DMS153 treated with DMSO at 0.1 percent for 48 hours (cell line): Measurements from ENCODE around the gene AKR1C2.
"Not testable (repeated sequence)": the region's sequence is repeated elsewhere in the genome, so short reads cannot be mapped to it uniquely, and the experiment has no call there.

Experiments used
- DNase-seq: peaks from one replicate; lab custom pipeline; 2025; ENCODE audit not compliant: unreplicated experiment; lab: John Stamatoyannopoulos, UW

The AKR1C2 gene

GRCh38 chr10:4990217-4990616 is 13.4 kb downstream of the AKR1C2 start:
- DNase-seq, result no peak

- DNase-seq, result not testable (repeated sequence)
Measured at GRCh38 chr10:4988000-4988641, 15.5 kb downstream of the AKR1C2 start.

- no peak for DNase-seq
Measured at GRCh38 chr10:4984971-4985594, 18.6 kb downstream of the AKR1C2 start.

- DNase-seq, result no peak
Measured at GRCh38 chr10:4984223-4984622, 19.4 kb downstream of the AKR1C2 start.

- DNase-seq, result no peak
Measured at GRCh38 chr10:4983615-4984216, 19.9 kb downstream of the AKR1C2 start.

- DNase-seq, result no peak
Measured at GRCh38 chr10:4982764-4983226, 20.9 kb downstream of the AKR1C2 start.

- DNase-seq, result peak; percentile 0
Measured at GRCh38 chr10:4981722-4982471, 21.8 kb downstream of the AKR1C2 start.

- DNase-seq, result no peak
Measured at GRCh38 chr10:4980793-4981192, 22.9 kb downstream of the AKR1C2 start.

- DNase-seq, result no peak
Measured at GRCh38 chr10:4978870-4979269, 24.8 kb downstream of the AKR1C2 start.

GRCh38 chr10:4977025-4977424 is 26.6 kb downstream of the AKR1C2 start:
- DNase-seq, result no peak

- not testable (repeated sequence) for DNase-seq
Measured at GRCh38 chr10:4974400-4974799, 29.3 kb downstream of the AKR1C2 start.

- DNase-seq, result not testable (repeated sequence)
Measured at GRCh38 chr10:4973294-4973693, 30.4 kb downstream of the AKR1C2 start.

GRCh38 chr10:4972369-4973142 is 31.1 kb downstream of the AKR1C2 start:
- DNase-seq, result not testable (repeated sequence)

- not testable (repeated sequence) for DNase-seq
Measured at GRCh38 chr10:4970362-4970761, 33.3 kb downstream of the AKR1C2 start.

- DNase-seq, result not testable (repeated sequence)
Measured at GRCh38 chr10:4969289-4969688, 34.4 kb downstream of the AKR1C2 start.

- DNase-seq, result not testable (repeated sequence)
Measured at GRCh38 chr10:4967189-4967588, 36.5 kb downstream of the AKR1C2 start.

GRCh38 chr10:4965763-4966162 is 37.9 kb downstream of the AKR1C2 start:
- not testable (repeated sequence) for DNase-seq

- DNase-seq, result not testable (repeated sequence)
Measured at GRCh38 chr10:4963815-4964154, 39.9 kb downstream of the AKR1C2 start.

GRCh38 chr10:4962876-4963814 is 40.5 kb downstream of the AKR1C2 start, which contains the start of gene AKR1C1:
TSS of gene AKR1C1 (plus strand) at chr10:4963415. CDS start at chr10:4963445, 30 bp downstream.
- not testable (repeated sequence) for DNase-seq

- DNase-seq, result not testable (repeated sequence)
Measured at GRCh38 chr10:4962308-4962707, 41.3 kb downstream of the AKR1C2 start.
